K562 (cell line): ENCODE measurements around the gene FXR1. TPM values are rescaled to one million over a fixed set of nuclear protein-coding genes. Genes with fewer than 3 reads are reported as not detected.

Source experiments
- ATAC-seq: fragments of 200-7000 bp; cut with Tn5 transposase; 3 replicates; pipeline ENCODE4 v1.9.1; 2020; ENCODE audit warnings: moderate library complexity
- BruUV-seq: library from RNA; stranded (reverse); fragments of 400-500 nt; replicated peaks from 2 replicates; lab custom pipeline; 2021; lab: Mats Ljungman, UMichigan
- CTCF ChIA-PET: fragments of 300-600 bp; formaldehyde crosslinking; extraction: SDS; loops from one replicate; lab custom pipeline; 2021; ENCODE audit warnings: low intra/inter-chr PET ratio; lab: Yijun Ruan, JAX
- POLR2A ChIA-PET: fragments of 300-600, 350-650 bp; sonication (Branson Sonifier 250); formaldehyde crosslinking; extraction: SDS; loops from one replicate; lab custom pipeline; 2021; ENCODE audit warnings: antibody characterized with exemption, inconsistent platforms; lab: Yijun Ruan, JAX
- DNase-seq, 4 experiments: peaks; one replicate each; pipeline versions ENCODE4 v3.0.0 to v3.0.0-alpha.2; 2011 to 2018; ENCODE audit warnings: low spot score in 3 of 4, mixed read lengths in 3 of 4; ENCODE audit errors: extremely low read depth in 1 of 4
- FAIRE-seq: peaks from 2 replicates; lab custom pipeline; 2011; peaks lifted over from hg19 to GRCh38; lab: Jason Lieb, UNC
- H2AFZ ChIP-seq: 2 replicates; pipeline ENCODE4 v1.6.0; 2011; ENCODE audit warnings: low read depth, low read length, control low read depth, inconsistent platforms
- H3K27ac ChIP-seq: fragments of 200-600 bp; 3 replicates; pipeline ENCODE4 v1.8.0; 2011; ENCODE audit warnings: low read depth, mild to moderate bottlenecking, control low read depth, inconsistent platforms, low read length, moderate library complexity, mixed read lengths; ENCODE audit errors: extremely low read depth
- H3K27me3 ChIP-seq, 2 experiments: fragments of 300-600 bp in 1 of 2; 2 replicates in 1 of 2; 3 replicates in 1 of 2; pipeline versions ENCODE4 v1.6.0 to v1.8.0; 2011; ENCODE audit warnings: inconsistent platforms in 2 of 2, low read length in 2 of 2, mild to moderate bottlenecking in 1 of 2, mixed read lengths in 1 of 2, moderate library complexity in 1 of 2; ENCODE audit not compliant: control insufficient read depth in 2 of 2, insufficient read depth in 2 of 2
- H3K36me3 ChIP-seq: fragments of 300-600 bp; 3 replicates; pipeline ENCODE4 v1.8.0; 2011; ENCODE audit warnings: mild to moderate bottlenecking, low read length, inconsistent platforms; ENCODE audit not compliant: control insufficient read depth, insufficient read depth
- H3K4me1 ChIP-seq, 2 experiments: fragments of 200-600 bp in 1 of 2; replicated peaks in 1 of 2; 2 replicates in 1 of 2; 3 replicates in 1 of 2; pipeline versions ENCODE4 v1.5.1 to v1.8.0; 2011; ENCODE audit warnings: inconsistent platforms in 2 of 2, low read length in 2 of 2, mild to moderate bottlenecking in 1 of 2, mixed read lengths in 1 of 2, moderate library complexity in 1 of 2; ENCODE audit not compliant: control insufficient read depth in 2 of 2, insufficient read depth in 2 of 2
- H3K4me2 ChIP-seq: 2 replicates; pipeline ENCODE4 v1.6.1; 2011; ENCODE audit warnings: low read length, control low read depth, inconsistent platforms, mixed read lengths; ENCODE audit not compliant: insufficient read depth
- H3K4me3 ChIP-seq: fragments of 200-600 bp; sonication (generic), shearing (Covaris generic); 2 replicates; pipeline ENCODE4 v1.5.1; 2016; ENCODE audit warnings: control low read depth, inconsistent platforms
- H3K79me2 ChIP-seq: fragments of 200-600 bp; 3 replicates; pipeline ENCODE4 v1.8.0; 2011; ENCODE audit warnings: low read length, inconsistent platforms; ENCODE audit not compliant: control insufficient read depth, insufficient read depth
- H3K9ac ChIP-seq, 2 experiments: 2 replicates each; pipeline versions ENCODE4 v1.6.0 to v1.6.1; 2011; ENCODE audit warnings: low read depth in 2 of 2, low read length in 2 of 2, control low read depth in 1 of 2, inconsistent platforms in 1 of 2, mild to moderate bottlenecking in 1 of 2, mixed read lengths in 1 of 2; ENCODE audit not compliant: insufficient read depth in 1 of 2
- H3K9me1 ChIP-seq: one replicate; pipeline ENCODE4 v1.6.0; 2011; ENCODE audit warnings: inconsistent platforms, mild to moderate bottlenecking, low read length, moderate library complexity; ENCODE audit not compliant: control insufficient read depth, insufficient read depth
- H3K9me3 ChIP-seq: replicated peaks from 2 replicates; pipeline ENCODE4 v1.5.1; 2011; ENCODE audit warnings: low read depth, low read length, inconsistent platforms; ENCODE audit not compliant: control insufficient read depth, insufficient read depth
- H4K20me1 ChIP-seq: replicated peaks from 2 replicates; pipeline ENCODE4 v1.6.1; 2011; ENCODE audit warnings: low read length, inconsistent platforms, mixed read lengths; ENCODE audit not compliant: control insufficient read depth, insufficient read depth
- E2F3 ChIP-seq: fragments of 250-450 bp; sonication (Bioruptor Pico); IDR thresholded peaks from 2 replicates; pipeline ENCODE4 v1.4.0; 2020; ENCODE audit warnings: mild to moderate bottlenecking
- HDAC1 ChIP-seq, 2 experiments: fragments of 450-650 bp; IDR thresholded peaks; 2 replicates each; pipeline ENCODE4 v1.6.1; 2016 to 2017; ENCODE audit warnings: inconsistent platforms in 1 of 2, mild to moderate bottlenecking in 1 of 2, moderate library complexity in 1 of 2
- MAFG ChIP-seq: fragments of 450-650 bp; conservative IDR thresholded peaks from 2 replicates; pipeline ENCODE4 v1.6.1; 2016; ENCODE audit warnings: missing genetic modification characterization, missing compliant biosample characterization
- NFIX ChIP-seq: fragments of 250-450 bp; sonication (Bioruptor Pico); IDR thresholded peaks from 2 replicates; pipeline ENCODE4 v1.4.0; 2020; ENCODE audit warnings: low read depth, mild to moderate bottlenecking, moderate library complexity
- NR1H2 ChIP-seq: sonication (generic); formaldehyde crosslinking; IDR thresholded peaks from 2 replicates; pipeline ENCODE4 v1.4.0; 2020; ENCODE audit warnings: mild to moderate bottlenecking, missing genetic modification reagents
- RBM14 ChIP-seq: fragments of 200-400 bp; formaldehyde crosslinking; IDR thresholded peaks from 2 replicates; pipeline ENCODE4 v1.6.1; 2018; ENCODE audit warnings: low read depth, mild to moderate bottlenecking, low read length, moderate library complexity, borderline replicate concordance; ENCODE audit not compliant: insufficient read depth
- SIN3A ChIP-seq, 2 experiments: fragments of 150-350 bp in 1 of 2; IDR thresholded peaks; 2 replicates each; pipeline ENCODE4 v1.6.1; 2011 to 2016; ENCODE audit warnings: borderline replicate concordance in 2 of 2, low read depth in 2 of 2, low read length in 2 of 2, mild to moderate bottlenecking in 2 of 2, moderate library complexity in 2 of 2; ENCODE audit not compliant: control insufficient read depth in 1 of 2
- SMAD3 ChIP-seq: fragments of 450-650 bp; formaldehyde crosslinking; conservative IDR thresholded peaks from 2 replicates; pipeline ENCODE4 v1.4.0; 2020; ENCODE audit warnings: mild to moderate bottlenecking
- TCFL5 ChIP-seq: fragments of 250-450 bp; sonication (Bioruptor Pico); conservative IDR thresholded peaks from 2 replicates; pipeline ENCODE4 v1.6.1; 2021; ENCODE audit warnings: mild to moderate bottlenecking, moderate library complexity, matching md5 sums
- ZBTB33 ChIP-seq: sonication (generic); formaldehyde crosslinking; IDR thresholded peaks from 2 replicates; pipeline ENCODE4 v1.8.1; 2023; ENCODE audit warnings: mild to moderate bottlenecking, missing genetic modification reagents
- ZKSCAN3 ChIP-seq: fragments of 250-450 bp; sonication (Bioruptor Pico); IDR thresholded peaks from 2 replicates; pipeline ENCODE4 v1.4.0; 2020
- ZNF23 ChIP-seq: fragments of 250-450 bp; sonication (Bioruptor Pico); IDR thresholded peaks from 2 replicates; pipeline ENCODE4 v1.4.0; 2020; ENCODE audit warnings: mild to moderate bottlenecking
- ZNF586 ChIP-seq: fragments of 450-650 bp; formaldehyde crosslinking; conservative IDR thresholded peaks from 2 replicates; pipeline ENCODE4 v1.4.0; 2020; ENCODE audit warnings: mild to moderate bottlenecking, moderate library complexity
- ZZZ3 ChIP-seq: fragments of 450-650 bp; IDR thresholded peaks from 2 replicates; pipeline ENCODE4 v1.6.1; 2016; ENCODE audit warnings: antibody characterized with exemption, mild to moderate bottlenecking, moderate library complexity
- WGBS: fragments of 100-300 bp; shearing (Covaris generic); methylation state at CpG from one replicate; pipeline ENCODE4 v1.1.6; 2016; ENCODE audit warnings: low coverage, mixed read lengths; ENCODE audit not compliant: insufficient coverage; ENCODE audit errors: missing lambda C conversion rate; 5-methylcytosine and 5-hydroxymethylcytosine counted together
- in situ Hi-C: fragments of 300-500 bp; cut with MboI; formaldehyde crosslinking; loops from 4 replicates; pipeline ENCODE4 v1.15.0; 2018; ENCODE audit warnings: inconsistent platforms, mixed read lengths
- intact Hi-C: fragments of 100-400 bp; cut with micrococcal nuclease; formaldehyde crosslinking; loops from 2 replicates; pipeline ENCODE4 v1.14.2; 2022
- polyA plus RNA-seq, 8 experiments: library from polyadenylated mRNA; depleted of rRNA in 4 of 8; stranded (reverse) in 5 of 8; unstranded in 3 of 8; fragments of >200 nt; fragmentation: Nextera tagmentation in 2 of 8; fragmentation: Illumina TruSeq in 1 of 8; extraction: Ambion mirVana in 2 of 8; extraction: Trizol in 1 of 8; gene quantifications; 2 replicates each; pipeline versions ENCODE4 v1.2.1 to v1.2.3, GENCODE V29; 2011 to 2014; ENCODE audit warnings: inconsistent platforms in 1 of 8, missing spikeins in 1 of 8
- total RNA-seq, 7 experiments: library from RNA; depleted of rRNA in 6 of 7; stranded (reverse); fragments of >200 nt in 6 of 7; fragmentation: Illumina TruSeq in 2 of 7; extraction: Trizol in 2 of 7; gene quantifications; 2 replicates each; pipeline versions ENCODE4 v1.2.1 to v1.2.3, GENCODE V29; 2011 to 2021; ENCODE audit warnings: low replicate concordance in 1 of 7
- TF ChIP-seq, protein P1 (sequence below): fragments of 450-650 bp; IDR thresholded peaks from 2 replicates; pipeline ENCODE4 v1.6.1; 2017; ENCODE audit warnings: antibody characterized with exemption, mild to moderate bottlenecking
- TF ChIP-seq, protein P2 (sequence below): fragments of 200-800 bp; sonication (Bioruptor generic); IDR thresholded peaks from 2 replicates; pipeline ENCODE4 v1.6.1; 2017; ENCODE audit warnings: missing genetic modification characterization, missing compliant biosample characterization

FXR1 gene
- total and polyA plus RNA-seq, 9 of the 15 experiments (the other 6 are each of a cell fraction or from before 2014, with no cell fraction given): 59.4 to 177 (median 136) TPM

DNA sequence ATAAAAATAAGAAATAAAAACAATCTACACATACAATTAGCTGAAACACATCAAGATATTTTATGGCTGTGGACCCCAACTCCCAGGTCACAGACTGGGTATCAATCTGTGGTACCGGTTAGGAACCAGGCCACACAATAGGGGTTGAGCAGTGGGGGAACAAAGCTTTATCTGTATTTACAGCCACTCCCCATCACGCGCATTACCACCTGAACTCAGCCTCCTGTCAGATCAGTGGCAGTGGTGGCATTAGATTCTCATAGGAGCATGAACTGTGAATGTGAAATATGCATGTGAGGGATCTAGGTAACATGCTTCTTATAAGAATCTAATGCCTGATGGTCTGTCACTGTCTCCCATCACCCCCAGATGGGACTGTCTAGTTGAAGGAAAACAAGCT lies 94.8 kb downstream of the FXR1 start:
- 28% methylated on average over 3 of the region's 3 CpGs for WGBS
- H3K27me3 ChIP-seq: no peaks in the 10 kb centered on the region
- H3K9ac ChIP-seq: no peak overlapping the region
- no peak overlapping the region for H3K27ac ChIP-seq
- ATAC-seq (no peak), FAIRE-seq (no peak)
- no peaks in the 10 kb centered on the region for H3K9me3 ChIP-seq
- H3K9me1 ChIP-seq: no peaks in the 10 kb centered on the region
- H2AFZ ChIP-seq: no peak overlapping the region
- ChIA-PET POLR2A (no interaction called here), CTCF (no interaction called here)
- H3K4me1 ChIP-seq: no peaks in the 10 kb centered on the region
- no peaks in the 10 kb centered on the region for H3K36me3 ChIP-seq
- BruUV-seq: no TSS peak
- no peak overlapping the region for H3K4me3 ChIP-seq
- no peak for TF ChIP-seq NFIX (CRISPR knock-in tag)
- TF ChIP-seq ZNF586 (CRISPR knock-in tag): no peak
- TF ChIP-seq HDAC1 (IDR thresholded peaks at IDR 0.05): no peak
- no peak for TF ChIP-seq E2F3
- TF ChIP-seq SMAD3 (CRISPR knock-in tag): no peak
- no peak for TF ChIP-seq SIN3A (IDR thresholded peaks at IDR 0.05; ENCODE audit: borderline replicate concordance in 2 of 2, control insufficient read depth in 1 of 2, low read depth in 2 of 2, low read length in 2 of 2)
- TF ChIP-seq NR1H2: no peak
- TF ChIP-seq RBM14: no peak
- no peak for TF ChIP-seq ZKSCAN3 (CRISPR knock-in tag)
- TF ChIP-seq, protein P1, sequence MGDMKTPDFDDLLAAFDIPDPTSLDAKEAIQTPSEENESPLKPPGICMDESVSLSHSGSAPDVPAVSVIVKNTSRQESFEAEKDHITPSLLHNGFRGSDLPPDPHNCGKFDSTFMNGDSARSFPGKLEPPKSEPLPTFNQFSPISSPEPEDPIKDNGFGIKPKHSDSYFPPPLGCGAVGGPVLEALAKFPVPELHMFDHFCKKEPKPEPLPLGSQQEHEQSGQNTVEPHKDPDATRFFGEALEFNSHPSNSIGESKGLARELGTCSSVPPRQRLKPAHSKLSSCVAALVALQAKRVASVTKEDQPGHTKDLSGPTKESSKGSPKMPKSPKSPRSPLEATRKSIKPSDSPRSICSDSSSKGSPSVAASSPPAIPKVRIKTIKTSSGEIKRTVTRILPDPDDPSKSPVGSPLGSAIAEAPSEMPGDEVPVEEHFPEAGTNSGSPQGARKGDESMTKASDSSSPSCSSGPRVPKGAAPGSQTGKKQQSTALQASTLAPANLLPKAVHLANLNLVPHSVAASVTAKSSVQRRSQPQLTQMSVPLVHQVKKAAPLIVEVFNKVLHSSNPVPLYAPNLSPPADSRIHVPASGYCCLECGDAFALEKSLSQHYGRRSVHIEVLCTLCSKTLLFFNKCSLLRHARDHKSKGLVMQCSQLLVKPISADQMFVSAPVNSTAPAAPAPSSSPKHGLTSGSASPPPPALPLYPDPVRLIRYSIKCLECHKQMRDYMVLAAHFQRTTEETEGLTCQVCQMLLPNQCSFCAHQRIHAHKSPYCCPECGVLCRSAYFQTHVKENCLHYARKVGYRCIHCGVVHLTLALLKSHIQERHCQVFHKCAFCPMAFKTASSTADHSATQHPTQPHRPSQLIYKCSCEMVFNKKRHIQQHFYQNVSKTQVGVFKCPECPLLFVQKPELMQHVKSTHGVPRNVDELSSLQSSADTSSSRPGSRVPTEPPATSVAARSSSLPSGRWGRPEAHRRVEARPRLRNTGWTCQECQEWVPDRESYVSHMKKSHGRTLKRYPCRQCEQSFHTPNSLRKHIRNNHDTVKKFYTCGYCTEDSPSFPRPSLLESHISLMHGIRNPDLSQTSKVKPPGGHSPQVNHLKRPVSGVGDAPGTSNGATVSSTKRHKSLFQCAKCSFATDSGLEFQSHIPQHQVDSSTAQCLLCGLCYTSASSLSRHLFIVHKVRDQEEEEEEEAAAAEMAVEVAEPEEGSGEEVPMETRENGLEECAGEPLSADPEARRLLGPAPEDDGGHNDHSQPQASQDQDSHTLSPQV: no peak
- no peak for TF ChIP-seq ZBTB33
- no peak for TF ChIP-seq MAFG (tag)
- TF ChIP-seq TCFL5: no peak
- TF ChIP-seq ZZZ3: no peak
- TF ChIP-seq, protein P2, sequence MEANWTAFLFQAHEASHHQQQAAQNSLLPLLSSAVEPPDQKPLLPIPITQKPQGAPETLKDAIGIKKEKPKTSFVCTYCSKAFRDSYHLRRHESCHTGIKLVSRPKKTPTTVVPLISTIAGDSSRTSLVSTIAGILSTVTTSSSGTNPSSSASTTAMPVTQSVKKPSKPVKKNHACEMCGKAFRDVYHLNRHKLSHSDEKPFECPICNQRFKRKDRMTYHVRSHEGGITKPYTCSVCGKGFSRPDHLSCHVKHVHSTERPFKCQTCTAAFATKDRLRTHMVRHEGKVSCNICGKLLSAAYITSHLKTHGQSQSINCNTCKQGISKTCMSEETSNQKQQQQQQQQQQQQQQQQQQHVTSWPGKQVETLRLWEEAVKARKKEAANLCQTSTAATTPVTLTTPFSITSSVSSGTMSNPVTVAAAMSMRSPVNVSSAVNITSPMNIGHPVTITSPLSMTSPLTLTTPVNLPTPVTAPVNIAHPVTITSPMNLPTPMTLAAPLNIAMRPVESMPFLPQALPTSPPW (CRISPR knock-in tag): no peak
- TF ChIP-seq ZNF23 (CRISPR knock-in tag): no peak
- TF ChIP-seq, all 486 proteins: peak for 0
- intact Hi-C loops: no loop called here
- no peak overlapping the region for H3K4me2 ChIP-seq
- no peaks in the 10 kb centered on the region for H4K20me1 ChIP-seq
- in situ Hi-C loops: no loop called here
- DNase-seq: no peak
- H3K79me2 ChIP-seq: no peaks in the 10 kb centered on the region
